HCT116 (cell line): ENCODE measurements around the gene APOBEC3B.

Source experiments
- CBX3 ChIP-seq: IDR thresholded peaks from 2 replicates; pipeline ENCODE4 v1.6.1; 2012; ENCODE audit warnings: low read depth
- CEBPB ChIP-seq: IDR thresholded peaks from 2 replicates; pipeline ENCODE4 v1.6.1; 2012; ENCODE audit warnings: low read depth
- EZH2 ChIP-seq: fragments of 200-600 bp; sonication (generic); IDR thresholded peaks from 2 replicates; pipeline ENCODE4 v1.6.1; 2017; ENCODE audit warnings: antibody characterized with exemption, mixed run types
- EZH2phosphoT487 ChIP-seq: fragments of 200-600 bp; IDR thresholded peaks from 2 replicates; pipeline ENCODE4 v1.6.1; 2018; ENCODE audit warnings: antibody characterized with exemption, borderline replicate concordance
- JUND ChIP-seq: IDR thresholded peaks from 2 replicates; pipeline ENCODE4 v1.6.1; 2012
- POLR2A ChIP-seq: IDR thresholded peaks from 2 replicates; pipeline ENCODE4 v1.7.0; 2011; ENCODE audit warnings: borderline replicate concordance; ENCODE audit not compliant: insufficient read depth, insufficient read length; ENCODE audit errors: extremely low read depth
- POLR2AphosphoS5 ChIP-seq: IDR thresholded peaks from 2 replicates; pipeline ENCODE4 v1.6.1; 2011; ENCODE audit warnings: mild to moderate bottlenecking, low read depth, low read length, moderate library complexity
- RAD21 ChIP-seq: IDR thresholded peaks from 2 replicates; pipeline ENCODE4 v1.6.1; 2012; ENCODE audit warnings: low read depth, mild to moderate bottlenecking
- SRF ChIP-seq: IDR thresholded peaks from 2 replicates; pipeline ENCODE4 v1.6.1; 2012; ENCODE audit warnings: low read depth
- TCF7L2 ChIP-seq: IDR thresholded peaks from 2 replicates; pipeline ENCODE4 v1.7.0; 2011; ENCODE audit warnings: borderline replicate concordance, inconsistent platforms; ENCODE audit not compliant: insufficient read depth, insufficient read length; ENCODE audit errors: extremely low read depth
- YY1 ChIP-seq: IDR thresholded peaks from 2 replicates; pipeline ENCODE4 v1.6.1; 2011; ENCODE audit warnings: low read length, low read depth, moderate library complexity, mild to moderate bottlenecking; ENCODE audit not compliant: insufficient replicate concordance; ENCODE audit errors: extremely low read depth
- TF ChIP-seq, protein P1 (sequence below), 3 experiments: fragments of 200-600 bp in 1 of 3; sonication (generic) in 1 of 3; IDR thresholded peaks in 2 of 3; conservative IDR thresholded peaks in 1 of 3; 2 replicates each; pipeline ENCODE4 v1.5.1; 2012 to 2017; ENCODE audit warnings: low read depth in 2 of 3, low read length in 2 of 3, antibody characterized with exemption in 1 of 3, borderline replicate concordance in 1 of 3, control low read depth in 1 of 3, mild to moderate bottlenecking in 1 of 3, mixed read lengths in 1 of 3, mixed run types in 1 of 3, moderate library complexity in 1 of 3; ENCODE audit not compliant: insufficient read depth in 1 of 3
- TF ChIP-seq, protein P2 (sequence below): IDR thresholded peaks from 2 replicates; pipeline ENCODE4 v1.6.1; 2012
- TF ChIP-seq, protein P3 (sequence below): IDR thresholded peaks from 2 replicates; pipeline ENCODE4 v1.6.1; 2012; ENCODE audit warnings: low read depth

DNA sequence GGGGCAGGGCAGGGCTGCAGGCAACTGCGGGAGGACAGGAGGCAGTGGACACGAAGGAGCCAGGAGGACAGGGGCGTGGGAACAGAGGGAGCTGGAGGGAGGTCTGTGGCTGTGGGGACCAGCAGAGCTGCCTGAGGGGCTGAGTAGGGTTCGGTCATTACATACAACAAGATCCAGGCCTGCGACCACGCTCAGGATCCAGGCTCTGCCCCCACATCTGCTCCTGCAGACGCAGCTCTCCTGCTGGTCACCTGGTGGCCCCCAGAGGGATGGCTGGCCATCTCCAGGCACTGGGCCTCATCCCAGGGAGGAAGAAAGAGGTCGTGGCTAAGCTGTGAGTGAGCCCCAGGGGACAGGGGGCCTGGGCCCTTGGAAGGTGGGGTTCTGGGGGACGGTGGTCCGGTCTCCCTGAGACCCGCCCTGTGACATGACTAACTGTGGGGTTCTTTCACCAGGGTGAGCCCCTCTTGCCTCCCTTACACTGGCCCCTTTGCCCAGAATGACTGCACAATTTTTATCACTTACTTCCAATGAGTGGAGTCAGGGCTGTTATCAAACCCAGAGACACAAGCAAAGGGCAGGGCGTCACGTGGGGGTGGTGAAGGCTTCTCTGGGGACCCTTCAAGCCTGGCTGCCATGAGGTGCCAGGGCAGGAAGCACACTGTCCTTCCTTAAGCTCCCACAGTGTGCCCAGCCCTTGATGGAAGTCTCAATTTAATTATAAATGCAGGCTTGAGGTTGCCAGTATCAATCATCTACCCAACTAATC is 31.4 kb upstream of the APOBEC3B start:
- TF ChIP-seq POLR2AphosphoS5 (no peak), TCF7L2 (no peak), EZH2 (no peak), JUND (no peak), POLR2A (no peak), YY1 (no peak), SRF (no peak), RAD21 (no peak), EZH2phosphoT487 (no peak), CEBPB (no peak), CBX3 (no peak)
- TF ChIP-seq, protein P1, sequence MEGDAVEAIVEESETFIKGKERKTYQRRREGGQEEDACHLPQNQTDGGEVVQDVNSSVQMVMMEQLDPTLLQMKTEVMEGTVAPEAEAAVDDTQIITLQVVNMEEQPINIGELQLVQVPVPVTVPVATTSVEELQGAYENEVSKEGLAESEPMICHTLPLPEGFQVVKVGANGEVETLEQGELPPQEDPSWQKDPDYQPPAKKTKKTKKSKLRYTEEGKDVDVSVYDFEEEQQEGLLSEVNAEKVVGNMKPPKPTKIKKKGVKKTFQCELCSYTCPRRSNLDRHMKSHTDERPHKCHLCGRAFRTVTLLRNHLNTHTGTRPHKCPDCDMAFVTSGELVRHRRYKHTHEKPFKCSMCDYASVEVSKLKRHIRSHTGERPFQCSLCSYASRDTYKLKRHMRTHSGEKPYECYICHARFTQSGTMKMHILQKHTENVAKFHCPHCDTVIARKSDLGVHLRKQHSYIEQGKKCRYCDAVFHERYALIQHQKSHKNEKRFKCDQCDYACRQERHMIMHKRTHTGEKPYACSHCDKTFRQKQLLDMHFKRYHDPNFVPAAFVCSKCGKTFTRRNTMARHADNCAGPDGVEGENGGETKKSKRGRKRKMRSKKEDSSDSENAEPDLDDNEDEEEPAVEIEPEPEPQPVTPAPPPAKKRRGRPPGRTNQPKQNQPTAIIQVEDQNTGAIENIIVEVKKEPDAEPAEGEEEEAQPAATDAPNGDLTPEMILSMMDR (IDR thresholded peaks at IDR 0.05 in 2 of 3, conservative IDR thresholded peaks at IDR 0.05 in 1 of 3; ENCODE audit: borderline replicate concordance in 1 of 3, insufficient read depth in 1 of 3, low read depth in 2 of 3, low read length in 2 of 3), result no peak
- TF ChIP-seq, protein P2, sequence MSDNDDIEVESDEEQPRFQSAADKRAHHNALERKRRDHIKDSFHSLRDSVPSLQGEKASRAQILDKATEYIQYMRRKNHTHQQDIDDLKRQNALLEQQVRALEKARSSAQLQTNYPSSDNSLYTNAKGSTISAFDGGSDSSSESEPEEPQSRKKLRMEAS, result no peak
- TF ChIP-seq, protein P3, sequence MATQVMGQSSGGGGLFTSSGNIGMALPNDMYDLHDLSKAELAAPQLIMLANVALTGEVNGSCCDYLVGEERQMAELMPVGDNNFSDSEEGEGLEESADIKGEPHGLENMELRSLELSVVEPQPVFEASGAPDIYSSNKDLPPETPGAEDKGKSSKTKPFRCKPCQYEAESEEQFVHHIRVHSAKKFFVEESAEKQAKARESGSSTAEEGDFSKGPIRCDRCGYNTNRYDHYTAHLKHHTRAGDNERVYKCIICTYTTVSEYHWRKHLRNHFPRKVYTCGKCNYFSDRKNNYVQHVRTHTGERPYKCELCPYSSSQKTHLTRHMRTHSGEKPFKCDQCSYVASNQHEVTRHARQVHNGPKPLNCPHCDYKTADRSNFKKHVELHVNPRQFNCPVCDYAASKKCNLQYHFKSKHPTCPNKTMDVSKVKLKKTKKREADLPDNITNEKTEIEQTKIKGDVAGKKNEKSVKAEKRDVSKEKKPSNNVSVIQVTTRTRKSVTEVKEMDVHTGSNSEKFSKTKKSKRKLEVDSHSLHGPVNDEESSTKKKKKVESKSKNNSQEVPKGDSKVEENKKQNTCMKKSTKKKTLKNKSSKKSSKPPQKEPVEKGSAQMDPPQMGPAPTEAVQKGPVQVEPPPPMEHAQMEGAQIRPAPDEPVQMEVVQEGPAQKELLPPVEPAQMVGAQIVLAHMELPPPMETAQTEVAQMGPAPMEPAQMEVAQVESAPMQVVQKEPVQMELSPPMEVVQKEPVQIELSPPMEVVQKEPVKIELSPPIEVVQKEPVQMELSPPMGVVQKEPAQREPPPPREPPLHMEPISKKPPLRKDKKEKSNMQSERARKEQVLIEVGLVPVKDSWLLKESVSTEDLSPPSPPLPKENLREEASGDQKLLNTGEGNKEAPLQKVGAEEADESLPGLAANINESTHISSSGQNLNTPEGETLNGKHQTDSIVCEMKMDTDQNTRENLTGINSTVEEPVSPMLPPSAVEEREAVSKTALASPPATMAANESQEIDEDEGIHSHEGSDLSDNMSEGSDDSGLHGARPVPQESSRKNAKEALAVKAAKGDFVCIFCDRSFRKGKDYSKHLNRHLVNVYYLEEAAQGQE, result no peak
